Testis (tissue), 2 donors: ENCODE results near the gene CCDC39.

ENCODE experiments used
- POLR2A ChIP-seq: fragments of 450-650 bp; IDR thresholded peaks from one replicate; pipeline ENCODE4 v1.6.1; 2017; ENCODE audit warnings: antibody characterized with exemption, mild to moderate bottlenecking, moderate library complexity
- TF ChIP-seq, protein P1 (sequence below), 3 experiments: fragments of 450-650 bp in 2 of 3; fragments of 200-600 bp in 1 of 3; sonication (generic) in 1 of 3; IDR thresholded peaks; one replicate each; pipeline ENCODE4 v1.5.1; 2016 to 2019; ENCODE audit warnings: antibody characterized with exemption in 3 of 3, mild to moderate bottlenecking in 2 of 3, moderate library complexity in 1 of 3

DNA sequence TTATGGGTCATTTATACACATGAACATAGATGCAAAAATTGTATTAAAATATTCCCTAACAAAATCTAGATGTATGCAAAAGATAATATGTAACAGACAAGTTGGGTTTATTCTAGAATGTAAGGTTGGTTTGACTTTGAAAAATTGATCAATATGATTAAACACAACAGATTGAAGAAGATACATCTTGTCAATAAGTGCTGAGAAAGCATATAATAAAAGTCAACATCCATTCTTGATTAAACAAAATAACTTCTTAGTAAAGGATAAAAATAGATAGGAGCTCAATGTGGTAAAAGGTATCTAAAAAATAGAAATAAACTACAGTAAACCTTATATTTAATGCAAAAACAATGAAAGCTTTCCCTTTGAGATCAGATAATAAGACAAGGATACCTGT lies 38.3 kb downstream of the CCDC39 start:
- no peak for TF ChIP-seq POLR2A
- TF ChIP-seq, protein P1, sequence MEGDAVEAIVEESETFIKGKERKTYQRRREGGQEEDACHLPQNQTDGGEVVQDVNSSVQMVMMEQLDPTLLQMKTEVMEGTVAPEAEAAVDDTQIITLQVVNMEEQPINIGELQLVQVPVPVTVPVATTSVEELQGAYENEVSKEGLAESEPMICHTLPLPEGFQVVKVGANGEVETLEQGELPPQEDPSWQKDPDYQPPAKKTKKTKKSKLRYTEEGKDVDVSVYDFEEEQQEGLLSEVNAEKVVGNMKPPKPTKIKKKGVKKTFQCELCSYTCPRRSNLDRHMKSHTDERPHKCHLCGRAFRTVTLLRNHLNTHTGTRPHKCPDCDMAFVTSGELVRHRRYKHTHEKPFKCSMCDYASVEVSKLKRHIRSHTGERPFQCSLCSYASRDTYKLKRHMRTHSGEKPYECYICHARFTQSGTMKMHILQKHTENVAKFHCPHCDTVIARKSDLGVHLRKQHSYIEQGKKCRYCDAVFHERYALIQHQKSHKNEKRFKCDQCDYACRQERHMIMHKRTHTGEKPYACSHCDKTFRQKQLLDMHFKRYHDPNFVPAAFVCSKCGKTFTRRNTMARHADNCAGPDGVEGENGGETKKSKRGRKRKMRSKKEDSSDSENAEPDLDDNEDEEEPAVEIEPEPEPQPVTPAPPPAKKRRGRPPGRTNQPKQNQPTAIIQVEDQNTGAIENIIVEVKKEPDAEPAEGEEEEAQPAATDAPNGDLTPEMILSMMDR (IDR thresholded peaks at IDR 0.05) = no peak
